ENCODE data around the gene AMBRA1. TPM values are rescaled to one million over a fixed set of nuclear protein-coding genes. Genes with fewer than 3 reads are reported as not detected.
A peak's percentile ranks its signal among the peaks of the same experiment; 100 is the strongest.

The AMBRA1 gene
- polyA plus RNA-seq, 1 donor from 2014 or later: 34.5 TPM

DNA sequence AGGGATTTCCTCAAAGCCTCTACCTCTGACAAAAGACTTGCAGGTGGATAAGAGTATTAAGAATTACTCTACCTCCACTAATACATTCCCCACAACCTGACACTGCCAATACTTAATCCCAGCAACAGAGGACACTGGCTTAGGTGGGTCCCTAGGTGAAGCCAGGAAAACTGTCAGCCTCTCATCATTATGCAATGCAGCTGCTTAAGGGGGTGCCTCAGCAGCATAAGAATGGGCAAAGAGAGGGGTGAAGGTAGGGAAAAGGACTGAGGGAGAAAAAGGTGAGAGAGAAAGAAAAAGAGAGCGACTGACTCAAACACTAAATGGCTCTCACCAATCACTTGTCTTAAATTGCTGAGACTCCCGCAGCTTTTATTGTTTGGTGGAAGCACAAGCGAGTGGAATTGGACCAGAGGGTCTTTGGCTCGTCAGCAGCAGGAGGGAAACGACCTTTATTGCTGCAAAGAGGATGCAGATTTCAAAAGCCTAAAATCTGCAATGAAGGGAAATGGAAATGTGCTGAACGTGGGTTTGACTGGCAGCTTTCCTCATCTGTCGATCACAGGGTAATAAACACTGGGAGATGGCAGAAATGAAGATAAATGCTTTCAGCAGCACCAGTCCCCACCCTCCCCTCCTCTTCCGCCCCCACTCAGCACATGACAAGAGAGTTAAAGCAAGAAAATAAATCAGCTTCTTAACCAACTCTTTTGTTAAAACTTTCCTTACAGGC lies 137.4 kb downstream of the AMBRA1 start:
- Histone ChIP-seq H2AFZ (ENCODE audit: low read depth, low read length) (no peak overlapping the region), H3K79me2 (replicated peaks; ENCODE audit: insufficient read depth, low read length) (no peaks in the 10 kb centered on the region), H3K27ac (ENCODE audit: low read length) (peak overlapping the region; percentile 94), H4K20me1 (ENCODE audit: insufficient read depth) (no peaks in the 10 kb centered on the region), H3F3A (ENCODE audit: insufficient read depth, low read length, poor library complexity, severe bottlenecking) (peaks cover 9% of the 10 kb centered on the region), H3K9me2 (ENCODE audit: insufficient read depth, low read length) (no peaks in the 10 kb centered on the region), H3K4me2 (ENCODE audit: low read length) (peak overlapping the region; percentile 63), H3K9me3 (ENCODE audit: low read length) (no peaks in the 10 kb centered on the region), H3K9ac (ENCODE audit: low read length) (peak overlapping the region; percentile 59), H3K27me3 (ENCODE audit: insufficient read depth, low read depth, low read length) (no peaks in the 10 kb centered on the region), H3K4me3 (ENCODE audit: low read length) (peak overlapping the region; percentile 56), H3K36me3 (ENCODE audit: insufficient read depth, low read length) (no peaks in the 10 kb centered on the region)
- peak; percentile 68 for TF ChIP-seq POLR2AphosphoS5 (IDR thresholded peaks at IDR 0.05)
- TF ChIP-seq TAF1 (IDR thresholded peaks at IDR 0.05; ENCODE audit: low read depth): no peak
- peak; percentile 24 for TF ChIP-seq RAD21 (conservative IDR thresholded peaks at IDR 0.05)
- peak; percentile 17 for TF ChIP-seq SMC3 (conservative IDR thresholded peaks at IDR 0.05; ENCODE audit: poor library complexity)
- TF ChIP-seq, protein P1, sequence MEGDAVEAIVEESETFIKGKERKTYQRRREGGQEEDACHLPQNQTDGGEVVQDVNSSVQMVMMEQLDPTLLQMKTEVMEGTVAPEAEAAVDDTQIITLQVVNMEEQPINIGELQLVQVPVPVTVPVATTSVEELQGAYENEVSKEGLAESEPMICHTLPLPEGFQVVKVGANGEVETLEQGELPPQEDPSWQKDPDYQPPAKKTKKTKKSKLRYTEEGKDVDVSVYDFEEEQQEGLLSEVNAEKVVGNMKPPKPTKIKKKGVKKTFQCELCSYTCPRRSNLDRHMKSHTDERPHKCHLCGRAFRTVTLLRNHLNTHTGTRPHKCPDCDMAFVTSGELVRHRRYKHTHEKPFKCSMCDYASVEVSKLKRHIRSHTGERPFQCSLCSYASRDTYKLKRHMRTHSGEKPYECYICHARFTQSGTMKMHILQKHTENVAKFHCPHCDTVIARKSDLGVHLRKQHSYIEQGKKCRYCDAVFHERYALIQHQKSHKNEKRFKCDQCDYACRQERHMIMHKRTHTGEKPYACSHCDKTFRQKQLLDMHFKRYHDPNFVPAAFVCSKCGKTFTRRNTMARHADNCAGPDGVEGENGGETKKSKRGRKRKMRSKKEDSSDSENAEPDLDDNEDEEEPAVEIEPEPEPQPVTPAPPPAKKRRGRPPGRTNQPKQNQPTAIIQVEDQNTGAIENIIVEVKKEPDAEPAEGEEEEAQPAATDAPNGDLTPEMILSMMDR (IDR thresholded peaks at IDR 0.05; ENCODE audit: poor library complexity, severe bottlenecking): no peak
- no peak for TF ChIP-seq MXI1 (conservative IDR thresholded peaks at IDR 0.05; ENCODE audit: poor library complexity, severe bottlenecking)
- no peak for TF ChIP-seq EZH2 (IDR thresholded peaks at IDR 0.05; ENCODE audit: borderline replicate concordance, insufficient read depth, low read length, poor library complexity, severe bottlenecking)
- peak; percentile 93 for TF ChIP-seq EP300 (conservative IDR thresholded peaks at IDR 0.05; ENCODE audit: poor library complexity, severe bottlenecking)
- TF ChIP-seq, protein P2, sequence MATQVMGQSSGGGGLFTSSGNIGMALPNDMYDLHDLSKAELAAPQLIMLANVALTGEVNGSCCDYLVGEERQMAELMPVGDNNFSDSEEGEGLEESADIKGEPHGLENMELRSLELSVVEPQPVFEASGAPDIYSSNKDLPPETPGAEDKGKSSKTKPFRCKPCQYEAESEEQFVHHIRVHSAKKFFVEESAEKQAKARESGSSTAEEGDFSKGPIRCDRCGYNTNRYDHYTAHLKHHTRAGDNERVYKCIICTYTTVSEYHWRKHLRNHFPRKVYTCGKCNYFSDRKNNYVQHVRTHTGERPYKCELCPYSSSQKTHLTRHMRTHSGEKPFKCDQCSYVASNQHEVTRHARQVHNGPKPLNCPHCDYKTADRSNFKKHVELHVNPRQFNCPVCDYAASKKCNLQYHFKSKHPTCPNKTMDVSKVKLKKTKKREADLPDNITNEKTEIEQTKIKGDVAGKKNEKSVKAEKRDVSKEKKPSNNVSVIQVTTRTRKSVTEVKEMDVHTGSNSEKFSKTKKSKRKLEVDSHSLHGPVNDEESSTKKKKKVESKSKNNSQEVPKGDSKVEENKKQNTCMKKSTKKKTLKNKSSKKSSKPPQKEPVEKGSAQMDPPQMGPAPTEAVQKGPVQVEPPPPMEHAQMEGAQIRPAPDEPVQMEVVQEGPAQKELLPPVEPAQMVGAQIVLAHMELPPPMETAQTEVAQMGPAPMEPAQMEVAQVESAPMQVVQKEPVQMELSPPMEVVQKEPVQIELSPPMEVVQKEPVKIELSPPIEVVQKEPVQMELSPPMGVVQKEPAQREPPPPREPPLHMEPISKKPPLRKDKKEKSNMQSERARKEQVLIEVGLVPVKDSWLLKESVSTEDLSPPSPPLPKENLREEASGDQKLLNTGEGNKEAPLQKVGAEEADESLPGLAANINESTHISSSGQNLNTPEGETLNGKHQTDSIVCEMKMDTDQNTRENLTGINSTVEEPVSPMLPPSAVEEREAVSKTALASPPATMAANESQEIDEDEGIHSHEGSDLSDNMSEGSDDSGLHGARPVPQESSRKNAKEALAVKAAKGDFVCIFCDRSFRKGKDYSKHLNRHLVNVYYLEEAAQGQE (IDR thresholded peaks at IDR 0.05; ENCODE audit: borderline replicate concordance): peak; percentile 29

DNA sequence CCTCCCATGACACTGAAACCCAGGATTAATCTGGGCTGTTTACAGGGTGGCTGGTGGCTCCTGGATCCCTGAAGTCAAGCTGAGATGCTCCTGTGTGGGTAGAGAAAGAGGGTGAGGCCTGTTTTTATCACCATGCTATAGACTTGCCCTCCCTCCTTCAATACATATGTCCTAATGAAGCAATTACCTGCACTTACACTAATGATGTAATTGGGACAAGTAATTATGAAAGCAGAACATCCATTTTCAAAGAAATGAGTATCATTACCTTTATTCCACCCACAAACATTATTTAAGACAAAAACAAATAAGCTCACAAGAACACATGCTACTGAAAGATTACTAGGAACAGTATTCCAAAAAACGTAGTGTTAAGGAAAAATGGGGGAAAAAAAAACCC lies 138.0 kb downstream of the AMBRA1 start:
- H3K9ac ChIP-seq (ENCODE audit: low read length): peak overlapping the region; percentile 59
- H3K79me2 ChIP-seq (replicated peaks; ENCODE audit: insufficient read depth, low read length): no peaks in the 10 kb centered on the region
- H3K27ac ChIP-seq (ENCODE audit: low read length): peak overlapping the region; percentile 94
- H3K4me2 ChIP-seq (ENCODE audit: low read length): peak overlapping the region; percentile 63
- no peaks in the 10 kb centered on the region for H3K9me2 ChIP-seq (ENCODE audit: insufficient read depth, low read length)
- H2AFZ ChIP-seq (ENCODE audit: low read depth, low read length): no peak overlapping the region
- no peaks in the 10 kb centered on the region for H3K9me3 ChIP-seq (ENCODE audit: low read length)
- peak overlapping the region; percentile 56 for H3K4me3 ChIP-seq (ENCODE audit: low read length)
- no peaks in the 10 kb centered on the region for H3K27me3 ChIP-seq (ENCODE audit: insufficient read depth, low read depth, low read length)
- peaks cover 9% of the 10 kb centered on the region for H3F3A ChIP-seq (ENCODE audit: insufficient read depth, low read length, poor library complexity, severe bottlenecking)
- H3K36me3 ChIP-seq (ENCODE audit: insufficient read depth, low read length): no peaks in the 10 kb centered on the region
- TF ChIP-seq EP300 (conservative IDR thresholded peaks at IDR 0.05; ENCODE audit: poor library complexity, severe bottlenecking): no peak
- TF ChIP-seq, protein P1 (IDR thresholded peaks at IDR 0.05; ENCODE audit: poor library complexity, severe bottlenecking): no peak
- no peak for TF ChIP-seq EZH2 (IDR thresholded peaks at IDR 0.05; ENCODE audit: borderline replicate concordance, insufficient read depth, low read length, poor library complexity, severe bottlenecking)
- TF ChIP-seq POLR2AphosphoS5 (IDR thresholded peaks at IDR 0.05): no peak
- TF ChIP-seq, protein P2 (IDR thresholded peaks at IDR 0.05; ENCODE audit: borderline replicate concordance): no peak
- no peak for TF ChIP-seq RAD21 (conservative IDR thresholded peaks at IDR 0.05)
- no peak for TF ChIP-seq MXI1 (conservative IDR thresholded peaks at IDR 0.05; ENCODE audit: poor library complexity, severe bottlenecking)
- TF ChIP-seq SMC3 (conservative IDR thresholded peaks at IDR 0.05; ENCODE audit: poor library complexity): no peak
- TF ChIP-seq TAF1 (IDR thresholded peaks at IDR 0.05; ENCODE audit: low read depth): no peak
- H4K20me1 ChIP-seq (ENCODE audit: insufficient read depth): no peaks in the 10 kb centered on the region

Measured in neural cell (in vitro differentiated cells).